Activated naive CD8-positive, alpha-beta T cell (primary cell): ENCODE measurements around the gene TMEM218.

ENCODE experiments used
- H3K27ac Mint-ChIP-seq: one replicate; pipeline ENCODE4 v1.8.0; 2021; ENCODE audit warnings: mixed read lengths
- H3K27me3 Mint-ChIP-seq: one replicate; pipeline ENCODE4 v1.8.0; 2021; ENCODE audit warnings: mixed read lengths
- H3K36me3 Mint-ChIP-seq: one replicate; pipeline ENCODE4 v1.8.0; 2021; ENCODE audit warnings: mixed read lengths
- H3K4me1 Mint-ChIP-seq: one replicate; pipeline ENCODE4 v1.8.0; 2021; ENCODE audit warnings: low read depth, mixed read lengths
- H3K4me3 Mint-ChIP-seq: one replicate; pipeline ENCODE4 v1.8.0; 2021; ENCODE audit warnings: mild to moderate bottlenecking, mixed read lengths
- H3K9me3 Mint-ChIP-seq: one replicate; pipeline ENCODE4 v1.8.0; 2021; ENCODE audit warnings: low read depth, mixed read lengths

The TMEM218 gene

GRCh38 chr11:125141178-125141577 is 29.8 kb upstream of the TMEM218 start:
- Mint-ChIP-seq H3K27me3 (peaks cover 16% of the 10 kb centered on the region), H3K4me3 (no peak overlapping the region), H3K36me3 (no peaks in the 10 kb centered on the region), H3K4me1 (peaks cover 4% of the 10 kb centered on the region), H3K9me3 (no peaks in the 10 kb centered on the region), H3K27ac (no peak overlapping the region)

GRCh38 chr11:125140233-125140632 is 28.8 kb upstream of the TMEM218 start:
- Mint-ChIP-seq H3K9me3 (no peaks in the 10 kb centered on the region), H3K27me3 (peaks cover 17% of the 10 kb centered on the region), H3K27ac (no peak overlapping the region), H3K4me3 (no peak overlapping the region), H3K36me3 (no peaks in the 10 kb centered on the region), H3K4me1 (peaks cover 4% of the 10 kb centered on the region)

- H3K36me3 Mint-ChIP-seq = no peaks in the 10 kb centered on the region
- peaks cover 4% of the 10 kb centered on the region for H3K4me1 Mint-ChIP-seq
- H3K27me3 Mint-ChIP-seq = peaks cover 21% of the 10 kb centered on the region
- H3K27ac Mint-ChIP-seq = no peak overlapping the region
- H3K9me3 Mint-ChIP-seq = no peaks in the 10 kb centered on the region
- no peak overlapping the region for H3K4me3 Mint-ChIP-seq
Observed at GRCh38 chr11:125139778-125140177, 28.4 kb upstream of the TMEM218 start.

GRCh38 chr11:125138966-125139365 is 27.5 kb upstream of the TMEM218 start:
- no peaks in the 10 kb centered on the region for H3K9me3 Mint-ChIP-seq
- H3K4me1 Mint-ChIP-seq = peaks cover 4% of the 10 kb centered on the region
- no peak overlapping the region for H3K27ac Mint-ChIP-seq

GRCh38 chr11:125136001-125136400 is 24.6 kb upstream of the TMEM218 start:
- H3K27me3 Mint-ChIP-seq = peaks cover 20% of the 10 kb centered on the region
- no peaks in the 10 kb centered on the region for H3K36me3 Mint-ChIP-seq
- no peaks in the 10 kb centered on the region for H3K9me3 Mint-ChIP-seq
- H3K4me3 Mint-ChIP-seq = no peak overlapping the region
- H3K27ac Mint-ChIP-seq = no peak overlapping the region
- no peaks in the 10 kb centered on the region for H3K4me1 Mint-ChIP-seq

More at GRCh38 chr11:125138966-125139365, 27.5 kb upstream of the TMEM218 start:
- no peaks in the 10 kb centered on the region for H3K36me3 Mint-ChIP-seq
- peaks cover 19% of the 10 kb centered on the region for H3K27me3 Mint-ChIP-seq
- H3K4me3 Mint-ChIP-seq = no peak overlapping the region

GRCh38 chr11:125132596-125132995 is 21.2 kb upstream of the TMEM218 start:
- no peaks in the 10 kb centered on the region for H3K9me3 Mint-ChIP-seq
- H3K27me3 Mint-ChIP-seq = peaks cover 25% of the 10 kb centered on the region
- no peaks in the 10 kb centered on the region for H3K36me3 Mint-ChIP-seq
- H3K4me3 Mint-ChIP-seq = no peak overlapping the region
- H3K27ac Mint-ChIP-seq = no peak overlapping the region
- H3K4me1 Mint-ChIP-seq = no peaks in the 10 kb centered on the region

- no peaks in the 10 kb centered on the region for H3K36me3 Mint-ChIP-seq
- H3K27me3 Mint-ChIP-seq = peaks cover 25% of the 10 kb centered on the region
- H3K4me1 Mint-ChIP-seq = no peaks in the 10 kb centered on the region
- H3K4me3 Mint-ChIP-seq = no peak overlapping the region
- H3K27ac Mint-ChIP-seq = no peak overlapping the region
- H3K9me3 Mint-ChIP-seq = no peaks in the 10 kb centered on the region
Observed at GRCh38 chr11:125132071-125132470, 20.6 kb upstream of the TMEM218 start.

GRCh38 chr11:125129316-125129993 is 18.0 kb upstream of the TMEM218 start:
- H3K27ac Mint-ChIP-seq = no peak overlapping the region
- H3K27me3 Mint-ChIP-seq = peaks cover 23% of the 10 kb centered on the region
- no peak overlapping the region for H3K4me3 Mint-ChIP-seq
- no peaks in the 10 kb centered on the region for H3K4me1 Mint-ChIP-seq
- no peaks in the 10 kb centered on the region for H3K9me3 Mint-ChIP-seq
- H3K36me3 Mint-ChIP-seq = no peaks in the 10 kb centered on the region

- Mint-ChIP-seq H3K4me1 (no peaks in the 10 kb centered on the region), H3K36me3 (peaks cover 3% of the 10 kb centered on the region), H3K4me3 (no peak overlapping the region), H3K27me3 (peaks cover 19% of the 10 kb centered on the region), H3K27ac (no peak overlapping the region), H3K9me3 (no peaks in the 10 kb centered on the region)
Observed at GRCh38 chr11:125128450-125128849, 17.0 kb upstream of the TMEM218 start.

- H3K4me3 Mint-ChIP-seq = no peak overlapping the region
- peaks cover 11% of the 10 kb centered on the region for H3K27me3 Mint-ChIP-seq
Observed at GRCh38 chr11:125124618-125124992, 13.2 kb upstream of the TMEM218 start.

GRCh38 chr11:125123947-125124617 is 12.7 kb upstream of the TMEM218 start:
- Mint-ChIP-seq H3K27ac (no peak overlapping the region), H3K4me3 (no peak overlapping the region), H3K4me1 (no peaks in the 10 kb centered on the region), H3K9me3 (no peaks in the 10 kb centered on the region), H3K36me3 (peaks cover 3% of the 10 kb centered on the region), H3K27me3 (peaks cover 7% of the 10 kb centered on the region)

More at GRCh38 chr11:125124618-125124992, 13.2 kb upstream of the TMEM218 start:
- H3K36me3 Mint-ChIP-seq = peaks cover 3% of the 10 kb centered on the region
- no peak overlapping the region for H3K27ac Mint-ChIP-seq
- H3K4me1 Mint-ChIP-seq = no peaks in the 10 kb centered on the region
- H3K9me3 Mint-ChIP-seq = no peaks in the 10 kb centered on the region

- Mint-ChIP-seq H3K27me3 (peaks cover 9% of the 10 kb centered on the region), H3K9me3 (no peaks in the 10 kb centered on the region), H3K4me3 (no peak overlapping the region), H3K4me1 (no peaks in the 10 kb centered on the region), H3K36me3 (peaks cover 3% of the 10 kb centered on the region), H3K27ac (no peak overlapping the region)
Observed at GRCh38 chr11:125123194-125123946, 11.9 kb upstream of the TMEM218 start.

GRCh38 chr11:125117429-125117828 is 6.0 kb upstream of the TMEM218 start:
- H3K27ac Mint-ChIP-seq = no peak overlapping the region
- H3K4me1 Mint-ChIP-seq = no peaks in the 10 kb centered on the region
- no peaks in the 10 kb centered on the region for H3K36me3 Mint-ChIP-seq
- H3K9me3 Mint-ChIP-seq = peaks cover 4% of the 10 kb centered on the region
- H3K4me3 Mint-ChIP-seq = no peak overlapping the region
- peaks cover 8% of the 10 kb centered on the region for H3K27me3 Mint-ChIP-seq

- H3K4me1 Mint-ChIP-seq = peaks cover 18% of the 10 kb centered on the region
- peaks cover 2% of the 10 kb centered on the region for H3K36me3 Mint-ChIP-seq
- peaks cover 8% of the 10 kb centered on the region for H3K9me3 Mint-ChIP-seq
- H3K4me3 Mint-ChIP-seq = no peak overlapping the region
- no peak overlapping the region for H3K27ac Mint-ChIP-seq
- peaks cover 8% of the 10 kb centered on the region for H3K27me3 Mint-ChIP-seq
Observed at GRCh38 chr11:125114518-125114917, 3.1 kb upstream of the TMEM218 start.

- peaks cover 20% of the 10 kb centered on the region for H3K4me1 Mint-ChIP-seq
- peaks cover 2% of the 10 kb centered on the region for H3K36me3 Mint-ChIP-seq
- peak overlapping the region; percentile 100 for H3K4me3 Mint-ChIP-seq
- peak overlapping the region; percentile 98 for H3K27ac Mint-ChIP-seq
- H3K9me3 Mint-ChIP-seq = peaks cover 8% of the 10 kb centered on the region
- H3K27me3 Mint-ChIP-seq = no peaks in the 10 kb centered on the region
Observed at GRCh38 chr11:125112208-125112604, 780 bp upstream of the TMEM218 start.
